ENCODE results near the gene IGF2BP2.
"Not testable (repeated sequence)": the region's sequence is repeated elsewhere in the genome, so short reads cannot be mapped to it uniquely, and the experiment has no call there.

The IGF2BP2 gene

GRCh38 chr3:185789134-185789533 lies 35.7 kb downstream of the IGF2BP2 start:
- no peak for DNase-seq (ENCODE audit: low read depth)
- no peak overlapping the region for H3K4me3 ChIP-seq (ENCODE audit: low read depth, low read length)
- TF ChIP-seq CTCF (IDR thresholded peaks at IDR 0.05; ENCODE audit: low read depth, low read length, missing control alignments), result no peak

GRCh38 chr3:185788292-185788691 lies 36.5 kb downstream of the IGF2BP2 start:
- TF ChIP-seq CTCF (IDR thresholded peaks at IDR 0.05; ENCODE audit: low read depth, low read length, missing control alignments), result no peak
- DNase-seq (ENCODE audit: low read depth), result no peak
- H3K4me3 ChIP-seq (ENCODE audit: low read depth, low read length), result no peak overlapping the region

DNA sequence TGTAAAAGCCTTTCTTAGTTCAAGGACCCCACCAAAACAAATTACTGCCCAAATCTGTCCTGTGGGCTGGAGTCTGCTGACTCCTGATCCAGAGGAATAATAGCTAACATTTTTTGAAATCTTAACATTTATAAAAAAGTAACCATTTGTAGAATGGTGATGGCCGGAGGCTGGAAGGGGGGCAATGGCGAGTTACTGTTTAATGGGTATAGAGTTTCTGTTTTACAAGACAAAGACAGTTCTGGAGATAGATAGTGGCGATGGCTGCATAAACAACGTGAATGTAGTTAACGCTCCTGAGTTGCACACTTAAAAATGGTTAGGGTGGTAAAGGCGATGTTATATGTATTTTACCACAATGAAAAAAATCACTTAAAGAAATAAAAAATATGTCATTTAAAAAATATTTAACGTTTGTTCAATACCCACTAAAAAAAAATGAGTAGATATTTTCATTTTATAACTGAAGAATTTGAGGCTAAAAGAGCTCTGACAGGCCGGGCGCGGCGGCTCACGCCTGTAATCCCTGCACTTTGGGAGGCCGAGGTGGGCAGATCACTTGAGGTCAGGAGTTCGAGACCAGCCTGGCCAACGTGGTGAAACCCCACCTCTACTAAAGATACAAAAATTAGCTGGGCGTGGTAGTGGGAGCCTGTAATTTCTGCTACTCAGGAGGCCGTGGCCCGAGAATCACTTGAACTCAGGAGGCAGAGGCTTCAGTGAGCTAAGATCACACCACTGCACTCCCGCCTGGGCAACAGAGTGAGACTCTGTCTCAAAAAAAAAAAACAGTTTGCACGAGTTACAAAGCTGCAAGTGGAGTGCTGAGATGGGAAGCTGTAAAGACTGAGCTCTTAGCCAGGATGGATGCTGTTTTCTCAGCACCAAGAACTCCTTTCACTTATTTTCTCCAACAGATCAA lies 37.6 kb downstream of the IGF2BP2 start:
- no peak for DNase-seq (ENCODE audit: low read depth)
- TF ChIP-seq CTCF (IDR thresholded peaks at IDR 0.05; ENCODE audit: low read depth, low read length, missing control alignments), result no peak
- no peak overlapping the region for H3K4me3 ChIP-seq (ENCODE audit: low read depth, low read length)

GRCh38 chr3:185786258-185786657 lies 38.6 kb downstream of the IGF2BP2 start:
- not testable (repeated sequence) for DNase-seq (ENCODE audit: low read depth); H3K4me3 ChIP-seq (ENCODE audit: low read depth, low read length)

GRCh38 chr3:185784317-185784716 lies 40.5 kb downstream of the IGF2BP2 start:
- no peak overlapping the region for H3K4me3 ChIP-seq (ENCODE audit: low read depth, low read length)
- no peak for TF ChIP-seq CTCF (IDR thresholded peaks at IDR 0.05; ENCODE audit: low read depth, low read length, missing control alignments)
- no peak for DNase-seq (ENCODE audit: low read depth)

GRCh38 chr3:185781759-185782158 lies 43.1 kb downstream of the IGF2BP2 start:
- DNase-seq (ENCODE audit: low read depth), result no peak
- H3K4me3 ChIP-seq (ENCODE audit: low read depth, low read length), result no peak overlapping the region
- TF ChIP-seq CTCF (IDR thresholded peaks at IDR 0.05; ENCODE audit: low read depth, low read length, missing control alignments), result no peak

GRCh38 chr3:185779461-185779860 lies 45.4 kb downstream of the IGF2BP2 start:
- no peak for TF ChIP-seq CTCF (IDR thresholded peaks at IDR 0.05; ENCODE audit: low read depth, low read length, missing control alignments)
- DNase-seq (ENCODE audit: low read depth), result no peak
- no peak overlapping the region for H3K4me3 ChIP-seq (ENCODE audit: low read depth, low read length)
